HL-60/S4 (cell line): ENCODE measurements around the gene SOX15.
"Not testable (repeated sequence)": the region's sequence is repeated elsewhere in the genome, so short reads cannot be mapped to it uniquely, and the experiment has no call there.

Source experiments
- in situ Hi-C: fragments of 300-500 bp; cut with MboI; formaldehyde crosslinking; loops from 2 replicates; pipeline ENCODE4 v1.14.3; 2022; ENCODE audit warnings: low sequenced_read_pairs

The SOX15 gene

GRCh38 chr17:7589891-7590691, at the start of gene SOX15:
Gene SOX15 (minus strand): TSS chr17:7590094. CDS start chr17:7589676, 418 bp downstream.
- in situ Hi-C loops: no loop called here

GRCh38 chr17:7636163-7636562, 46.3 kb upstream of the SOX15 start:
- in situ Hi-C loops: no loop called here

- in situ Hi-C loops: no loop called here
These were observed 44.5 kb upstream of the SOX15 start for GRCh38 chr17:7634384-7634783.

- in situ Hi-C loops: no loop called here
These were observed 43.2 kb upstream of the SOX15 start for GRCh38 chr17:7633093-7633492.

- in situ Hi-C loops: no loop called here
These were observed 42.6 kb upstream of the SOX15 start for GRCh38 chr17:7632492-7632894.

- in situ Hi-C loops: no loop called here
These were observed 41.8 kb upstream of the SOX15 start for GRCh38 chr17:7631398-7632380.

- in situ Hi-C loops: no loop called here
These were observed 40.2 kb upstream of the SOX15 start, which contains the start of gene SHBG for GRCh38 chr17:7629939-7630571. Gene SHBG (plus strand): TSS chr17:7630135. CDS start chr17:7630173, 38 bp downstream.

- in situ Hi-C loops: no loop called here
These were observed 37.6 kb upstream of the SOX15 start, which contains the start of gene SAT2 for GRCh38 chr17:7627250-7628121. Gene SAT2 (minus strand): TSS chr17:7627821. CDS start chr17:7627635, 186 bp downstream.

GRCh38 chr17:7626956-7627249, 37.0 kb upstream of the SOX15 start:
- in situ Hi-C loops: no loop called here

- in situ Hi-C loops: no loop called here
These were observed 36.4 kb upstream of the SOX15 start for GRCh38 chr17:7626307-7626706.

- in situ Hi-C loops: not testable (repeated sequence)
These were observed 35.9 kb upstream of the SOX15 start for GRCh38 chr17:7625749-7626148.

GRCh38 chr17:7623661-7624060, 33.8 kb upstream of the SOX15 start:
- in situ Hi-C loops: no loop called here

- in situ Hi-C loops: no loop called here
These were observed 30.9 kb upstream of the SOX15 start for GRCh38 chr17:7620835-7621234.

GRCh38 chr17:7618608-7619007, 28.7 kb upstream of the SOX15 start:
- in situ Hi-C loops: no loop called here

- in situ Hi-C loops: no loop called here
These were observed 25.4 kb upstream of the SOX15 start for GRCh38 chr17:7615265-7615747.

- in situ Hi-C loops: no loop called here
These were observed 24.8 kb upstream of the SOX15 start, which contains the start of gene FXR2 for GRCh38 chr17:7614425-7615264. Gene FXR2 (minus strand): TSS chr17:7614897. CDS start chr17:7614532, 365 bp downstream.

GRCh38 chr17:7613769-7614424, 24.0 kb upstream of the SOX15 start:
- in situ Hi-C loops: no loop called here

- in situ Hi-C loops: no loop called here
These were observed 22.4 kb upstream of the SOX15 start for GRCh38 chr17:7612294-7612640.
